ENCODE data around the gene SLC15A3. TPM values are rescaled to one million over a fixed set of nuclear protein-coding genes. Genes with fewer than 3 reads are reported as not detected.
"Not testable (repeated sequence)": the region's sequence is repeated elsewhere in the genome, so short reads cannot be mapped to it uniquely, and the experiment has no call there.

Gene SLC15A3
- total RNA-seq, 1 donor from 2014 or later, result 0.62 TPM

DNA sequence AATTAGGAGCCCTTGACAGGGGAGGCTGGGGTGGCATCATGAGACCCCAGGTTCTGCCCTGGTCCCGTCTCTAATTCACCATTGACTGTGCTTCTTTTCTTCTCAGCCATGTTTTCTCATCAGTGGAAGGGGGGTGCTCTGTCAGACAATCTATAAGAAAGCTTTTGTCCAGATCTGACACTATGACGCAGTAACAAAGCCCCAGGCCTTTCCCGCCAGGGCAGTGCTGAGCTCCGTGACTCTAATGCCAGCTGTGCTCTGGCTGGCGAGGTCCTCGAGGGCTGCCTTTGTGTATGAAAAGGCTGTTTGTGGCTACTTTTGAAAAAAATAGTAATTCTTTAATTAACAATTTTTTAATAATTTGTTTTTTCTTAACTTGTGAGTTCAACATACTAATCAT lies 22.8 kb upstream of the SLC15A3 start:
- TF ChIP-seq, protein P1, sequence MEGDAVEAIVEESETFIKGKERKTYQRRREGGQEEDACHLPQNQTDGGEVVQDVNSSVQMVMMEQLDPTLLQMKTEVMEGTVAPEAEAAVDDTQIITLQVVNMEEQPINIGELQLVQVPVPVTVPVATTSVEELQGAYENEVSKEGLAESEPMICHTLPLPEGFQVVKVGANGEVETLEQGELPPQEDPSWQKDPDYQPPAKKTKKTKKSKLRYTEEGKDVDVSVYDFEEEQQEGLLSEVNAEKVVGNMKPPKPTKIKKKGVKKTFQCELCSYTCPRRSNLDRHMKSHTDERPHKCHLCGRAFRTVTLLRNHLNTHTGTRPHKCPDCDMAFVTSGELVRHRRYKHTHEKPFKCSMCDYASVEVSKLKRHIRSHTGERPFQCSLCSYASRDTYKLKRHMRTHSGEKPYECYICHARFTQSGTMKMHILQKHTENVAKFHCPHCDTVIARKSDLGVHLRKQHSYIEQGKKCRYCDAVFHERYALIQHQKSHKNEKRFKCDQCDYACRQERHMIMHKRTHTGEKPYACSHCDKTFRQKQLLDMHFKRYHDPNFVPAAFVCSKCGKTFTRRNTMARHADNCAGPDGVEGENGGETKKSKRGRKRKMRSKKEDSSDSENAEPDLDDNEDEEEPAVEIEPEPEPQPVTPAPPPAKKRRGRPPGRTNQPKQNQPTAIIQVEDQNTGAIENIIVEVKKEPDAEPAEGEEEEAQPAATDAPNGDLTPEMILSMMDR (IDR thresholded peaks at IDR 0.05), result no peak
- Mint-ChIP-seq H3K4me3 (ENCODE audit: unreplicated experiment) (no peak overlapping the region), H3K27me3 (ENCODE audit: low read depth) (peaks cover 3% of the 10 kb centered on the region), H3K9me3 (ENCODE audit: low read depth) (no peaks in the 10 kb centered on the region), H3K27ac (ENCODE audit: unreplicated experiment) (no peak overlapping the region), H3K4me1 (ENCODE audit: low read depth) (no peaks in the 10 kb centered on the region), H3K36me3 (ENCODE audit: low read depth) (no peaks in the 10 kb centered on the region)
- no peak for DNase-seq (ENCODE audit: low spot score)

DNA sequence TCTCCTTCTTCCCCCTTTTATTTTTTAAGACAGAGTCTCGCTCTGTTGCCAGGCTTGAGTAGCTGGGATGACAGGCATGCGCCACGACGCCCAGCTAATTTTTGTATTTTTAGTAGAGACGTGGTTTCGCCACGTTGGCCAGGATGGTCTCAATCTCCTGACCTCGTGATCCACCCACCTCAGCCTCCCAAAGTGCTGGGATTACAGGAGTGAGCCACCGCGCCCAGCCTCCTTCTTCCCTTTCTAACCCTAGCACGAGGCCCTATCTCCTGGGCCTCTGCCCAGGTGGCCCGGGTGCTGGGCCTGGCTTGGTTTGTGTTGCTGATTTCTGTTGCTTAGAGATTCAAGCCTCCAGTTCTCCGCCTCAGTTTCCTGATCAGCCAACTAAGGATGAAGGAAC lies 22.3 kb upstream of the SLC15A3 start:
- not testable (repeated sequence) for H3K4me3 Mint-ChIP-seq (ENCODE audit: unreplicated experiment); DNase-seq (ENCODE audit: low spot score); H3K36me3 Mint-ChIP-seq (ENCODE audit: low read depth); H3K27ac Mint-ChIP-seq (ENCODE audit: unreplicated experiment); H3K9me3 Mint-ChIP-seq (ENCODE audit: low read depth); H3K4me1 Mint-ChIP-seq (ENCODE audit: low read depth); H3K27me3 Mint-ChIP-seq (ENCODE audit: low read depth)

- H3K4me1 Mint-ChIP-seq (ENCODE audit: low read depth), result no peaks in the 10 kb centered on the region
- peaks cover 5% of the 10 kb centered on the region for H3K27me3 Mint-ChIP-seq (ENCODE audit: low read depth)
- no peak overlapping the region for H3K4me3 Mint-ChIP-seq (ENCODE audit: unreplicated experiment)
- H3K36me3 Mint-ChIP-seq (ENCODE audit: low read depth), result no peaks in the 10 kb centered on the region
- TF ChIP-seq, protein P1 (IDR thresholded peaks at IDR 0.05), result no peak
- DNase-seq (ENCODE audit: low spot score), result no peak
- no peaks in the 10 kb centered on the region for H3K9me3 Mint-ChIP-seq (ENCODE audit: low read depth)
- no peak overlapping the region for H3K27ac Mint-ChIP-seq (ENCODE audit: unreplicated experiment)
Observed at GRCh38 chr11:60973699-60974098, 21.7 kb upstream of the SLC15A3 start.

DNA sequence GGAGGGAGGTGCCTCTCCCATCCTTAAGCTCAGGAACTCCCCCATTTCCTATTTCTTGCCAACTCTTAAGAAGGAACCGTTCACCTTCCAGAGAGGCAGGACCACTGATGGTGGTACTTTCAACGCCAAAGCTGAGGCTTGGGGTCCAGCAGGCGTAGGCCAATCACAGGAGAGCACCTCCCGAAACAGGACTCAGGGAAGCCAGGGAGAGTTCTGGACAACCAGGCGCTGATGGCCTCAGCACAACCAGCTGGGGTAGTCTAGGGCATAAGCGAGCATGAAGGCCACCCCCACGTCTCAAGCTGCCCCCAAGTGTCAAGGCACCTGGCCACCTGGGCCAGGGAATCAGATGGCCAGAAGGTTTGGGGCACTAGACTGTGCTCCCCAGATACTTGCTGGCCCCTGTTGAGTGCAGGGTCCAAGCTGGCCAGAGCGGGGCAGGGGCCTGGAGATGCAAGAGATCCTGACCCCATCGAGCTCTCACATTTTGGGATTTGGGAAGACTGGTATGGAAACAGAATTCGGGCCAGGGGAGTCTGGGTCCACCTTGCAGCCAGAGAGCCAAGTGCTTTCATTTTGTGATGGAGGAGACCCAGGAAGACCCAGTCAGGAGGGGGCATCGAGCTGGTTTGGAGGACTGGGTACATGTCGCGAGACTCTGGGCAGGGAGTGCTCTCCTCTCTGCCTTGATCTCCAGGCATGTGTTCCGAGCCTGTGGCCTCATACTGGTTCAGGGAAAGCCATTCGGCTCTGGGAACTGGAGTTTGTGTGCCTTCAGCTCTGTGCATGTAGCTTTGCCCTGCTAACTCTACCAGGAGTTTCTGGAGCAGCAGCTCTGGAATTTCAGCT lies 20.4 kb upstream of the SLC15A3 start:
- DNase-seq (ENCODE audit: low spot score), result no peak
- no peak overlapping the region for H3K4me3 Mint-ChIP-seq (ENCODE audit: unreplicated experiment)
- no peaks in the 10 kb centered on the region for H3K4me1 Mint-ChIP-seq (ENCODE audit: low read depth)
- H3K36me3 Mint-ChIP-seq (ENCODE audit: low read depth), result peaks cover 3% of the 10 kb centered on the region
- H3K9me3 Mint-ChIP-seq (ENCODE audit: low read depth), result peaks cover 6% of the 10 kb centered on the region
- H3K27me3 Mint-ChIP-seq (ENCODE audit: low read depth), result peaks cover 6% of the 10 kb centered on the region
- TF ChIP-seq, protein P1 (IDR thresholded peaks at IDR 0.05), result no peak
- no peak overlapping the region for H3K27ac Mint-ChIP-seq (ENCODE audit: unreplicated experiment)

- Mint-ChIP-seq H3K27ac (ENCODE audit: unreplicated experiment) (no peak within 1 kb of the TSS), H3K36me3 (ENCODE audit: low read depth) (peaks cover 3% of the 10 kb centered on the region), H3K4me3 (ENCODE audit: unreplicated experiment) (no peak within 1 kb of the TSS), H3K9me3 (ENCODE audit: low read depth) (peaks cover 6% of the 10 kb centered on the region), H3K4me1 (ENCODE audit: low read depth) (no peaks in the 10 kb centered on the region), H3K27me3 (ENCODE audit: low read depth) (peaks cover 9% of the 10 kb centered on the region)
- no peak for DNase-seq (ENCODE audit: low spot score)
- TF ChIP-seq, protein P1 (IDR thresholded peaks at IDR 0.05), result no peak
Observed at GRCh38 chr11:60971520-60971919, 19.5 kb upstream of the SLC15A3 start, which contains the start of gene CD6. CD6 (plus strand) TSS chr11:60971680; CDS start chr11:60971866, 186 bp downstream.

DNA sequence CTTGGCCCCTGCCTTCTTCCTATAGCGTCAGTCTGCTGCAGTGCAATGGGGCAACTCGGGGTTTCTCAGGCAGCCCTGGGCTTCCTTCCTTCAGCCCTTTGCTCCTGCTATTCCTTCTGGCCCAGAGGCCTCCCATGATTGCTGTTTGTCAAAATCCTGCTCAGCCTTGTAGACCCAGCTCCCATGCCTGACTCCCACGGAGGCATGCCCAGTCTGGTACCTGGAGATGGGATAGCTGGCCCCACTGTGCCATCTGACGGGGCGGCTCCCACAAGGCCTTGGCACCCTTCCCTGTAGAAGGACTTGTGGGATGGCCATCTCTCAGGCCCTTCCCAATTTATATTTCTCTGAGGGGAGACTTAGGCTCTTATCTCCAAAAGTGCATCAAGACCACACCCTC lies 18.9 kb upstream of the SLC15A3 start:
- DNase-seq (ENCODE audit: low spot score), result no peak
- Mint-ChIP-seq H3K9me3 (ENCODE audit: low read depth) (peaks cover 6% of the 10 kb centered on the region), H3K4me1 (ENCODE audit: low read depth) (no peaks in the 10 kb centered on the region), H3K4me3 (ENCODE audit: unreplicated experiment) (no peak overlapping the region), H3K27me3 (ENCODE audit: low read depth) (peaks cover 9% of the 10 kb centered on the region), H3K27ac (ENCODE audit: unreplicated experiment) (no peak overlapping the region), H3K36me3 (ENCODE audit: low read depth) (peaks cover 3% of the 10 kb centered on the region)
- TF ChIP-seq, protein P1 (IDR thresholded peaks at IDR 0.05), result no peak
